Right lobe of liver (tissue), 6 donors: ENCODE data around the gene RDH8. TPM values are rescaled to one million over a fixed set of nuclear protein-coding genes. Genes with fewer than 3 reads are reported as not detected.

ENCODE experiments used
- ATAC-seq, 4 donors: fragments of 200-7000 bp; cut with Tn5 transposase; one replicate each; pipeline ENCODE4 v1.9.1; 2020; ENCODE audit warnings: mild to moderate bottlenecking in 4 of 4, moderate library complexity in 4 of 4
- DNase-seq, 3 donors: peaks; one replicate each; pipeline ENCODE4 v3.0.0-alpha.2; 2020
- H3K27ac ChIP-seq, 3 donors: fragments of 200-600 bp; one replicate each; pipeline ENCODE4 v1.8.0; 2022
- H3K27me3 ChIP-seq, 2 donors: fragments of 200-600 bp; one replicate each; pipeline ENCODE4 v1.8.0; 2022
- H3K36me3 ChIP-seq, 4 donors: fragments of 200-600 bp; sonication (generic) in 1 of 4; one replicate each; pipeline versions ENCODE4 v1.5.1 to v1.8.0; 2017 to 2022; ENCODE audit warnings: control low read depth in 1 of 4
- H3K4me1 ChIP-seq, 4 donors: fragments of 200-600 bp; sonication (generic) in 1 of 4; one replicate each; pipeline versions ENCODE4 v1.5.1 to v1.8.0; 2017 to 2022; ENCODE audit warnings: control low read depth in 1 of 4
- H3K4me3 ChIP-seq, 3 donors: fragments of 200-600 bp; one replicate each; pipeline ENCODE4 v1.8.0; 2022
- H3K9me3 ChIP-seq, 4 donors: fragments of 200-600 bp; sonication (generic) in 1 of 4; one replicate each; pipeline versions ENCODE4 v1.5.1 to v1.8.0; 2017 to 2022; ENCODE audit warnings: control low read depth in 1 of 4
- CTCF ChIP-seq, 4 donors: fragments of 200-600 bp in 3 of 4; fragments of 450-650 bp in 1 of 4; IDR thresholded peaks; one replicate each; pipeline versions ENCODE4 v1.5.1 to v1.8.0; 2016 to 2022; ENCODE audit warnings: antibody characterized with exemption in 4 of 4, mild to moderate bottlenecking in 2 of 4
- POLR2A ChIP-seq: fragments of 450-650 bp; IDR thresholded peaks from one replicate; pipeline ENCODE4 v1.6.1; 2017; ENCODE audit warnings: antibody characterized with exemption, mild to moderate bottlenecking
- WGBS: methylation state at CpG from one replicate; pipeline ENCODE4 v1.1.6; 2018; ENCODE audit warnings: low coverage, low lambda C conversion rate; ENCODE audit not compliant: insufficient coverage; ENCODE audit errors: missing lambda C conversion rate; 5-methylcytosine and 5-hydroxymethylcytosine counted together
- intact Hi-C, 2 donors: fragments of 100-400 bp; cut with DNase I; formaldehyde crosslinking; loops; one replicate each; pipeline versions ENCODE4 v1.11.2 to v1.14.1; 2022
- total RNA-seq, 6 experiments: library from RNA; depleted of rRNA in 2 of 6; stranded (reverse); fragments of >200 nt in 2 of 6; fragmentation: NEBNext Ultra II Directional in 3 of 6; extraction: Animal tissue kit (Norgen Biotek cat#: 25700) in 3 of 6; gene quantifications; one replicate each; pipeline versions ENCODE4 v1.1.0 to v1.2.4, GENCODE V29; 2016 to 2023
- donor health status: DM: no; HTN: yes; CAD: no.
- donor health status: DM: no; HTN: no; CAD: no.
- donor health status: DM: no; HTN: no; CAD: no.
- donor health status: DM: no; HTN: yes; CAD: no.
- donor health status: DM: no; HTN: yes; CAD: no.

RDH8 gene
- total RNA-seq, 6 experiments from 2014 or later, result not detected

DNA sequence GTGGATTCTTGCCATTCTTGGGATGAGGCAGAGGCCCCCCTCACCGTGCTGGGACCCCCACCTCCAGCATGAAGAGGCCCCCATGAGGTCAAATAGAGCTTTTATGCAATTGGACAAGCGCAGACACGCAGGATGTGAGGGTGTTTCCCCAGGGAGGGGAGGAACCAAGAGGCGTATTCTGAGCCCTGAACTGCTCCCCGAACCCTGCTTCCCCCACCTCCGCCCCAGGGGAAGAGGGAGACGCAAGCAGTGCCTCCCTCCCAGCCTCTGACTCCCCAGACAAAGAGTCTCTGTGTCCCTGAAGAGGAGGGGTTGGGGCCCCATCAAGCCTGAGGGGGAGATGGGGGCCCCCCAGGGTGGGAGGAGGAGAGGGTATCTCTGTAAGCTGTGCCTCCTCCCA lies 1.3 kb upstream of the RDH8 start:
- no peaks in the 10 kb centered on the region for H3K27me3 ChIP-seq

DNA sequence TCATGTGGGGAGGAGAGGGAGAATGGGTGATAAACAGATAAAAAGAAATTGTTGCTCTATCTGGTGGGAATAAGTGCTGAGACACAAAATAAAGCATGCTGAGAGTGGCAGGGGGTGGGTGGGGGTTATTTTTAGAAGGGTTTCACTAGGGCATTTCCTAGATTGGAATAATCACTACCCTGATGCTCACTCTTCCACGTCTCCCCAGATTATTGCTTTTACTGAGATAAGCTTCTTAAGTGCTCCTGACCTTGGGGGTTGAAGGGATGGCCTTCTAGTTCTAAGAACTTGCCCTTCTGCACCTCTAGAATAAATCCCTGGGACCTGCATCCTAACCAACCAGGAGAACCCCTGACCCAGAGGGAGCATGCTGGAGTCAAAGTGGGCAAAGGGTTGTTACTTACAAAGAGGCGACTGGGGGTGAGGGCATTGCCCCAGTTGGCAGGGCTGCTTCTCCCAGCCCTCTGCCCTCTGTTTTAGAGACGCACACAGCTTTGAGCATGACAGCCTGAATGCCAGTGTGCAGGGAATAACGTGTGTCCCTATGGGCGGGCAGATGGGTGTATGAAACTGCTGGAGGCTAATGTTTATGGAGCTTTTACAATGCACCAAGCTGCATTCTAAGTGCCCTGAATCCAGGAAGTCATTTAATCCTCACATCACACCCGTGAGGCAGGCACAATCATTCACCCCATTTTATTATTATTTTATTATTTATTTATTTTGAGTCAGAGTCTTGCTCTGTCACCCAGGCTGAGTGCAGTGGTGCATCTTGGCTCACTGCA lies 743 bp downstream of the RDH8 start:
- no peak for TF ChIP-seq CTCF (IDR thresholded peaks at IDR 0.05)
- intact Hi-C loops, result no loop called here
- ATAC-seq (peak in 1 of 4 donors; percentile 20), DNase-seq (no peak)
- WGBS, result 17% methylated on average over 3 of the region's 6 CpGs
- Histone ChIP-seq H3K27me3 (no peaks in the 10 kb centered on the region), H3K4me1 (no peaks in the 10 kb centered on the region), H3K4me3 (no peak overlapping the region), H3K36me3 (no peaks in the 10 kb centered on the region), H3K9me3 (no peaks in the 10 kb centered on the region), H3K27ac (no peak overlapping the region)

More for the DNA sequence above, 1.3 kb upstream of the RDH8 start:
- Histone ChIP-seq H3K4me1 (no peaks in the 10 kb centered on the region), H3K9me3 (no peaks in the 10 kb centered on the region), H3K36me3 (no peaks in the 10 kb centered on the region), H3K27ac (no peak overlapping the region), H3K4me3 (no peak overlapping the region)
- ATAC-seq (no peak), DNase-seq (no peak)
- WGBS, result 20% methylated on average over 2 of the region's 7 CpGs
- intact Hi-C loops, result no loop called here
- TF ChIP-seq CTCF (IDR thresholded peaks at IDR 0.05) (no peak), POLR2A (no peak)

GRCh38 chr19:10018263-10018662 lies 5.0 kb downstream of the RDH8 start:
- DNase-seq (no peak), ATAC-seq (no peak)
- no peak for TF ChIP-seq CTCF (IDR thresholded peaks at IDR 0.05)
- TF ChIP-seq POLR2A, result no peak
- H3K27ac ChIP-seq, result no peak overlapping the region
- no peaks in the 10 kb centered on the region for H3K36me3 ChIP-seq
- H3K4me1 ChIP-seq, result peaks cover 0 to 4% (median 0%) of the 10 kb centered on the region in 4 donors
- WGBS, result 74% methylated on average over 2 of the region's 3 CpGs
- no peaks in the 10 kb centered on the region for H3K27me3 ChIP-seq
- intact Hi-C loops, result no loop called here
- no peaks in the 10 kb centered on the region for H3K9me3 ChIP-seq
- H3K4me3 ChIP-seq, result no peak overlapping the region

DNA sequence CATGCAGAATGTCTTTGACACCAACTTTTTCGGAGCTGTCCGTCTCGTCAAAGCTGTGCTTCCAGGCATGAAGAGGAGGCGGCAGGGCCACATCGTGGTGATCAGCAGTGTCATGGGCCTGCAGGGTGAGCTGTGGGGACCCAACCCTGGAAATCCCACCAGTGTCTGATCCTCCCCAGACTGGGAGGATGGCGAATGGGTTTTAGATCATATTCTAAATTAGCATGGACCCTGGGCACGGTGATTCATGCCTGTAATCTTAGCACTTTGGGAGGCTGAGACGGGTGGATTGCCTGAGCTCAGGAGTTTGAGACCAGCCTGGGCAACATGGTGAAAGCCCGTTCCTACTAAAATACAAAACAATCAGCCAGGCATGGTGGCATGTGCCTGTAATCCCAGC lies 5.5 kb downstream of the RDH8 start:
- Histone ChIP-seq H3K36me3 (no peaks in the 10 kb centered on the region), H3K27ac (no peak overlapping the region), H3K4me1 (peaks cover 0 to 9% (median 0%) of the 10 kb centered on the region in 4 donors), H3K27me3 (no peaks in the 10 kb centered on the region), H3K9me3 (no peaks in the 10 kb centered on the region), H3K4me3 (no peak overlapping the region)
- DNase-seq, result no peak
- intact Hi-C loops, result no loop called here
- no peak for TF ChIP-seq CTCF (IDR thresholded peaks at IDR 0.05)
- no peak for TF ChIP-seq POLR2A
- 74% methylated on average over 6 of the region's 9 CpGs for WGBS
- no peak for ATAC-seq
